Stimulated activated CD8-positive, alpha-beta memory T cell treated with anti-CD3 and anti-CD28 coated beads, Interleukin-12 subunit alpha, Interleukin-12 subunit beta, amount 100 ng/mL, for 24 hours (primary cell): ENCODE results near the gene ACY1.

Experiments
- DNase-seq: peaks from one replicate; pipeline ENCODE4 v3.0.0-alpha.2; 2020; ENCODE audit errors: extremely low read depth

The ACY1 gene

DNA sequence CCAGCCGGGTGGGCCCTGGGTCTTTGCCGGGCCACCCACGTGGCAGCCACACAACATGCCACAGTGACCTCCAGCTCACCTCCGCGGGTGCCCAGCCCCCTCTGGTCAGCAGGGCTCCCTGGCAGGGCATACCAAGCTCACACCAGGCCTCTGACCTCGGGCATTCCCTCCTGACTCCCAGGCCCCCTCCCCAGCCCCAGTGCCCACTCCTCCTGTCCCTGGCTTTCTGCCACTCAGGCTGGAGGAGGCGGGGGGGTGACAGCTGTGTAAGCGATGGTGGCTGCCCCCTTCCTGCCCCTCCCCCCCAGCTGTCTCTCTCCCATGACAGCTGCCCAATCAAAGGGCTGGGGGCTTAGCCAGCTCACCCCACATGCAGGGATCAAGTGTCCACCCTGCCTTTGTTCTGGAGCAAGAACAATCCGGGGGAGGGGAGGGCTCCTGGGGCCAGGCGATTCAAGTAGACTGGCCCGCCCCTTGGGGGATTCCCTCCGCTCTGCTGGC, 19.3 kb upstream of the ACY1 start:
- no peak for DNase-seq

DNA sequence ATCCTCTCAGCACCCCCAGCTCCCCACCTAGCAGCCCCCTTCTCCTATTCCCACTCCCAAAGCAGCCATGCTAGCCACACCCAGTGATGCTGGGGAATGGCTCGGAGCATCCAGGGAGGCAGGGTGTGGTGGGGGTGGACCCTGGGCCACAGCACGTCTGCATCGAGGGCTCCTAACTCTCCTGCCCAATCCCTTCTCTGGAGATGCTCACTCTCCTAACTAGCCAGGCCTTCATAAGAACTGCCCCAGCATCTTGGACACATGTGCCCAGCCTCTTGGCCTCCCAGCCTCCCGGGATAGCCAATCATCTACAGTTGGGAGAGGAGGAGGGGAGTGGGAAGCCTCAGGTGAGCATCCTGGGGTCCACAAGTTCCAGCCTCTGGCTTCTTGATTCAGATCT, 18.8 kb upstream of the ACY1 start:
- DNase-seq, result no peak

DNA sequence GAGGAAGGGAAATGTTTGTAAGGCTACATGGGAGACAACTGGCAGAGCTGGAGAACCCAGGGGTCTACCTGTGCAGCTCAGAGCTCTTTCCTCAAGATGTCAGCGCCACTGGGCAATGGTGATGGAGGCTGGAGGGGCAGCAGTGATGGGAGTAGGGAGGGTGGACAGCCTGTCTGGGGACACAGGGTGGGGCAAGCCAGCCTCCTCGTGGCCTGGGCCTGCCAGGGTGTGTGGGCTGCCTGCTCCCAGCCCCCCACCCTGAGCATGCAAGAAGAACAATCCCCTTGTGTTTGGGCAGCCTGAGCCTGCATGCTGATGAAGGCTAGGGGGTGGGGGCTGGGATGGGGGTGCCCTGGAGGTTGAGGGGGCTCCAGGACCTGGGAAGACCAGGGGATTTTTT, 17.3 kb upstream of the ACY1 start:
- DNase-seq, result no peak

DNA sequence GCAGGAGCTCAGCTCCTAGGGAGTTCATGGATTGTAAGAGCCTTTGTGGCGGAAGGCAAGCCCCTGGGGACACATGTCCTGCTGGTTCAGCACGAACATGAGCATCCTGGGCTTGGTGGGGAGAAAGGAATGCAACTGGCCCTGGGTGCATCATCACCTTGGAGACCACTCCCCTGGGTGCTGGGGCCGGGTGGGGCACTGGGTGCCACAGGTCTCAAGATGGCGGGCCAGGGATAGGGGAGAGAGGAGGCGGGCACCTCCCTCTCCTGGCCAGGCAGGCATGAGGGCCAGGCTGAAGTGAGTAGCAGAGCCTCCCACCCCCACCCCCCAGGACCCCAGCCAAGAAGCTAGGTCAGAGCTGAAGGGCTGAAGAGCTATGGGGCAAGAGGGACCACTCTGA, 16.8 kb upstream of the ACY1 start:
- no peak for DNase-seq

DNA sequence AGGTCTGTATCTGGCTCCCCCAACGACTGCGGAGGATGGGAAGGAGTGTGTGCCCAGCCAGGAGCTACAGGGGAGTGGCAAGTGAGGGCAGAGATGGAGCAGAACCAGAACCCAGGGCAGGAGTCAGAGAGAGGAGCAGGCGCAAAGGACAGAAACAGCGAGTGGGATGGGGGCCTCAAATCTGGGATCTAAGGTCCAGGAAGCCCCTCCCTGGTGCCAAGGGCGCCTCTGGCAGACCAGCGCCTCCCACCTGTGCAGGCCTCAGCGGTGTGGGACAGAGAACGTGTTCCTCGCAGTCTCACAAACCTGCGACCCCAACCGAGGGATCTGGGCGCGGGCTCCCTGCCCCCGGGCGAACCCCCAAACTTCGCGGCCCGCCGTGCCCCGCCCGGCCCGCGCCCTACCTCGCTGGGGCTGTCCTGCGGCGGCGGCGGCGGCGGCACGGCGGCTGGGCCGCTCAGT, 16.4 kb upstream of the ACY1 start:
- DNase-seq, result no peak

DNA sequence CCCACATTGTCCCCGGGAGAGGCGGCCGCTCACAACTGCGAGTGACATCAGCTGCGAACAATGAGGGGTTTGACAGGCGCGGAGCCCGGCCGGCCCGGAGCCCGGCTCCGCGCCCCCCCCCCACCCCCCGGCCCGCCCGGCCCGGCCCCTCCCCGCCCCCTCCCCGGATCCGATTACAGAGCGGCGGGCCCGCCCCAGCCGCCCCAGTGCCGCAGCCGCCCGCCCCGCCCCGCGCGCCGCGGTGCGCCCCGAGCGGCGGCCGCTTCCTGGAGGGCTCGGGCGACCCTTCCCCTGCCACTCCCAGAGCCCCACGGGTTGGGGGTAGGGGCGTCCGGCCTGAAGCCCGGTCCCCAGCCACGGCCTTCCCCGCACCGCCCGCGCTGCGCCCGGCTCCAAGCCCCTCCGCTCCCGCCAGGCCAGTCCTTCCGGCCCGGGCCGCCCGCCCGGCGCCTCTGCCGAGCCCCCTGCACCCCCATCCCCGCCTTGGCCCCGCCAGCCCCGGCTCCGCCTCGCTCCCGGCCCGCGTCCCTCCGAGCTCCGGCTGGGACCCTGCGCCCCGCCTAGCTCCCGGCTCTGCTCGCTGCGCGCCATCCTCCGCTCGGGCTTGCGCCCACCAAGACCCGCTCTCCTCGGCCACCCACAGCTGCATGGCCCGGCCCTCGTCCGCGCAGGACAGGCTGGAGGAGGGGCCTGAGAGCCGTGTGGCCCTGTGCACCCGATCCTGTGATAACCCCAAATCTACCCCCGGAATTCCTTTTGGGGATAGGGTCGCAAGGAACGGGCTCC, 15.8 kb upstream of the ACY1 start, which contains the start of gene PCBP4:
TSS of gene PCBP4 (minus strand) at position 71 of the 786 bp plus-strand sequence. CDS start 6,214 bp downstream, outside the sequence.
- no peak for DNase-seq

DNA sequence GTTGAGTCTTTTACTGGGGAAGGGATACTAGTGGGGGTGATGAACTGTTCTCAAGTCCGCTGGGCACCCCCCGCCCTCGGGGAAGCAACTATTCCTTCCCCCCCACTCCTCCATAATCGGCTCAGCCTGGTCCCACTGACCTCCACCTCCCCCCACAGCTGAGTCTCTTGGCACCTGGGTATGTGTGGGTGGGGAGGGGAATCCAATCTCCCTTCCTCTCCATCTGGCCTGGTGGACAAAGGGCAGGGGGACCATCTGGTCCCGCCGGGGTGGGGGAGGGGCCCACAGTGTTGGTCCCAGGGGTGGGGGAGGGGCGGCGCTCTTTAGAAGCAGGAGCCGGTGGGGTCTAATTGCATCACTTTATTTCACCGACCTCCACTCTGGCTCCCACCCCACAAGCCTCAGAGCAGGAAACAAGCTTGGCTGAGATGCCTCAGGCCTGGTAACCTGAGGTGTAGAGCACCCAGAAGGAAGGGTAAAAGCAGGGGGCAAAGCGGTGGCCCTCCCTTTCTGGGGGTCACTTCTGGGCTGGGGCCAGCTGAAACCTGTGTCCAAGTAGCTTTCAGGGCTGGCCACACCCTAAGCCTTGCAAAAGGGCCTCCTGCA, 15.1 kb upstream of the ACY1 start:
- DNase-seq, result no peak

DNA sequence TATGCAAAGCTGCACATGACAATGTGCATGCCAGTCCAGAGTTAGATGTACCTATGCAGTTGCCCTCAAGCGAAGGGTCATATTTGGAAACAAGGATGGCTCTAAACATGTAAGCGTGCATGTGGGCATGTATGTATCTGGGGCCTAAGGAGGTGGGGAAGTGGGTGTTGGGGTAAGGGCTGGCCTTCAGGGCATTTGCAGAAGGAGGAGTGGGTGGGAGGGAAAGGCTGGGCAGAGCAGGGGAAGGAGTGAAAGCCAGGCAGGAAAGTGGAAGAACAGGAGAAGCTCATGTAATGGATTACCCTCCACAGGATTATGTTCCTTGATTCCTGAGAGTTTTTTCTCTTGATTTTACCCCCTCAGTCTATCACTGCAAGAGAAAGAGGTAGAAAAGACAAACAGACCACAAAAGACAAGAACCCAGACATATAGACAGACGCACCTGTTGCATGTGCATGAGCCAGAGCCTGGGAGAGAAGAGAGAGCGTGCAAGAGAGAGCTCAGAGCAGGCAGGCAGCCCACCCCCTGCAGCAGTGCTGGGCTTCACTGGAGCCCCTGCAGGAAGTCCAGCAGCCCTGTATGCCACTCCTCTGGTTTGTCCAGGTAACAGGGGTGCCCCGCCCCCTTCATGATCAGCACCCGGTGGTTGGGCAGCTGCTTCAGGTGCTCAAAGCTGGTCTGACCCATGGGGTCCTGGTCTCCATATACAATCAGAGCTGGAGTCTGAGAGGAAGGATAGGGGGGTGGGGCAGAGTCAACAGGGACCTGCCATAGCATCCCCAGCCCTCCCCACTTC, 14.3 kb upstream of the ACY1 start:
- no peak for DNase-seq

DNA sequence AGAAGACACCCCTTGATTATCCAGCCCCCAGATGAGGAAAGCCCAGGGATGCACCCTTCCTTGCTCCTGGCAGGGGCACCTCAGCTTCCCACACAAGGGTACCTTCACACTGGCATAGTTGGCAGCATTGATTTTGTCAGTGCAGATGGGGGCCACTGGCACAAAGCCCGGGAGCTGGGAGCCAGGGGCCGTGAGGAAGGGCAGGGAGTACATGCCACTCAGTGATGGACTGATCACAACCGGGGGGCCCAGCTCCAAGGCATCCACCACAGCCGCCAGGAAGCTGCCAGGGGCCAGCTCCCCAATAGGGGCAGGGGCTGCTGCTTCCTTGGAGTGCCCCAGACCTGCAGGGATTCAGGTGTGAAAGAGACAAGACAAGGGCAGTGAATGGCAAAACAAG, 13.5 kb upstream of the ACY1 start:
- no peak for DNase-seq

DNA sequence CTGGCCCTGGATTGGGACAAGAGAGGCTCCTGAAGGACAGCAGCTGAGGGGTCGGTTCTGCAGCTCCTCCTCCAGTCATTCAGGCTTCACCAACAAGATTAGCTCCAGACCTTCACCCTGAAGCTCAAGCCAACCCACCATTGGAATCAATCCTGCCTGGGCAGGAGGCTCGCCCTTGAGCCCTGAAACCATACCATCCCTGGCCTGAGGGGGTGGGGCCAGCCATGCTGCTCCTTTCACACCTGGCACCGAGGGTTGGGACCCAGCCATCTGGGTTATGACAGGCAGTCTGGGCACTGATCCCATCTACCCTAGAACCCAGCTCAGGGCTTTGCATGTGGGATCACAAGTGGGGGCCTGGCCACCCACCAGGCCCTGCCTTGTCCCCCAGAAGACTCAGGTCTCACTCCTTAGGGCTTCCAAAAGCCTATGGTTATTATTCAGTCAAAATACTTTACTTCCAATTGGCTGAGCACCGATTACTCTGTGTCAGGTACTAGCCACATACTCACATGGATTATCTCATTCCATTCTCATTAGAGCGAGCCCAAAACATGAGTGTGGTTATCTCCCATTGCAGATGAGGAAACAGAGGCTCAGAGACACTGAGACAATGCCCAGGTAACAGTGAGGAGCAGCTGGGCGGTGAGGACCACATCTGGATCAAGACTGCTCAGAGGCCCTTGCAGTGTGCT, 12.6 kb upstream of the ACY1 start:
- no peak for DNase-seq

DNA sequence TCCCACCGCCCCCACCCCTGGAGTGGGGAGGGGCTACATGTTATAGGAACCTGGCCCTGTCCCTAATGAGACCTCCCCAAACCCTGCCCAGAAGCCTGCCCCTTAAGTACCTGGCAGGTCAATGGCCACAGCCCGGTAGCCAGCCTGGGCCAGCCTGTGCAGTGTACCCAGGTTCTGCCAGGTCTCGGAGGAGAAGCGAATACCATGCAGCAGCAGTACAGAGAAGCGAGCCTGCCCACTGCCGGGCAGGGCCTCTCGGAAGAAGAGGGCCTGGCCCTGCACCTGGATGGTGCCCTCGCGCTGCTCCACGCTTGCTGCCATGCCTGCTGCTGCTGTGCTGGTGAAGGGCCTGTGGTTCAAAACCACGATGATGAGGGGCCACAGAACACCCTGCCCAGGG, 12.0 kb upstream of the ACY1 start:
- no peak for DNase-seq

DNA sequence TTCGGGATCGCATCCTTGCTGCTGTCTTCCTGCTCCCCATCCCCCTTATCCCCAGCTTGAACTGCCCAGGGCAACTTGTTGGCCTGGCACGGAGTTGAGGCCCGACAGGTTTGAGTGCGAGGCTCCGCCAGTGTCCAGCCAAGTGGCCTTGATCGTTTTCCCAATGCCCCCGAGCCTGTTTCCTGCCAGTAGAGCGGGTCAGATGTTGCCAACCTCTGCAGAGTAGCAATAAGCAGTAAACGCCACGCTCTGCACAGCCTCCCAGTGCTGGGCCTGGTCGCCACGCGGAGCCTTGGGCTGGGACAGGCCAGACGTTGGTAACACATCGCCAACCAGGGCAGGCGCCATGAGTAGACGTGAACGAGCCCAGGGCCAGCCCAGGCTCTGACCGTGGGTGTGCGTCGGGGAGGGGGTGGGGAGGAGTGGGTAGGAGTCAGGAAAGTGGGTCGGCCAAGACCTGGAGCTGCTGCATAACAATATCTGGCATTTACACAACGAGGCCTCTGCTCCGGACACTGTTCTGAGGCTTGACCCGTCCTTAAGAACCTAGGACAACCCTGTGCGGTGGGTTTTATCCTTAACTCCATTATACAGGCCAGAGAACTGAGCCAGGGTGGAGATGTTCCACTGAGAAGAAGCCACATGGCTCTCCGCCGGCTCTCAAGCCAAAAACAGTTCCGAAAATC, 8.9 kb upstream of the ACY1 start:
- no peak for DNase-seq

DNA sequence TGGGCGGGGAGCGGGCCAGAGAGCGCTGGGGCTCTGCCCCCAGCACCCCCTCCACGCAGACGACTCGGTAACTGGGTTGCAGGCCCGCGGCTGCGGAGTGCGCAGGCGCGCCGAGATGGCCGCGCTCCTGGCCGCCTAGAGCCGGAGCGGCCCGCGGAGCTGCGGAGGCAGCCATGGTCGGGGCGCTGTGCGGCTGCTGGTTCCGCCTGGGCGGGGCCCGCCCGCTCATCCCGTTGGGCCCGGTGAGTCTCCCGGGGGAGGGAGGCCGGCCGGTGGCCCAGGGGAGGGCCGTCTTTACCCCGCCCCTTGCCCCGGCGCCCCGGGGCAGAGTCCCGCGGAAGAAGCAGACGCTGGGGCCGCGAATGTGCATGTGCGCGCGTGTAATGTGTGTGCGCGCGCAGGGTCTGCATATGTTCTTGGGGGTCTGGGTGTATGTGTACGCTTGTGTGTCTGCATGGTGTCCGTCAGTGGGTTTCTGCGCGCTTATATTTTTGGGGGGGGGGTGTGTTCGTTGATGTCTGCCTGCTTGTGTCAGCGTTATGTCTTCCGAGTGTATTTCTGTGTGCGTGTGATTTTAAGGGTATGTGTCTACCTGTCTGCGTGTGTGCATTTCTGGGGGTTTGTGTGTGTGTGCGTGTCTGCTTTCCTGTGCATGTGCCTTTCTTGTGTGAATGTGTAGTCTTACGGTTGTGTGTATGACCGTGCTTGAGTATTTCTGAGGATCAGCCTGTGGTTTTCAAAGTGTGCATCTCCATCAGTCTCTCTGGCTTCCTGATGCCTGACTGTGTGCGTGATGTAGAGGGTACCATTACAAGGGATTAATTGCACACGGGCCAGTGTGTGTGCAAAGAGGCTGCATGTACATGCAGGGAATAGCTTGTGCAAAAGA, 8.1 kb upstream of the ACY1 start, which contains the start of gene ABHD14A:
TSS of gene ABHD14A (plus strand) at position 102 of the 889 bp plus-strand sequence. CDS start at position 174, 72 bp downstream.
- DNase-seq, result peak; percentile 37

DNA sequence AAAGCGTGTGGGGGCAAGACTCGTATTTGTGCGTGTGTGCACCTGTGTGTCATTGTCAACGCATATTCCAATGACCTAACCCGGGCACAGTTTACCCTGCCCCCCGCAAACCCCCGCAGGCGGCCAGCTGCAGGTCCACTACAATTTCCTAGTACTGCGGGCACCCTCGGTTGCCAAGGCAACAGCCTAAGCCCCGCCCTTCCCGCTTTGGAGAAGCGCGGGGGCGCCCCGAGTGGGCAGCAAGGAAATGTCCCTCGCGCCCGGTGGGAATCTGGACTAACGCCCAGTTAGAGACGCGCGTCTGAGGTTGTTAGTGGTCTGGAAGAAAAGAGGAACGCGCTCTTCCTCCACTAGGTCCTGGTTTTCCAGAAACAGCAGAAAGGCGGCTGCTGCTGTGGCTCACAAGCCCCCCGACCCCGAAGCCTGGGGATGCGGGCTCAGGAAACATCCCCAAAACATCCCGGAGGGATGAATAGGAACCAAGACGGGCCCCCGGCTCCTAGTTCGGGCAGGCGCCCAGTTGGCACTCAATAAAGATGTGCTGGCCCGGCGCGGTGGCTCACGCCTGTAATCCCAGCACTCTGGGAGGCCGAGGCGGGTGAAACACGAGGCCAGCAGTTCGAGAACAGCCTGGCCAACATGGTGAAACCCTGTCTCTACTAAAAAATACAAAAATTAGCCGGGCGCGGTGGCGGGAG, 7.3 kb upstream of the ACY1 start:
- no peak for DNase-seq

DNA sequence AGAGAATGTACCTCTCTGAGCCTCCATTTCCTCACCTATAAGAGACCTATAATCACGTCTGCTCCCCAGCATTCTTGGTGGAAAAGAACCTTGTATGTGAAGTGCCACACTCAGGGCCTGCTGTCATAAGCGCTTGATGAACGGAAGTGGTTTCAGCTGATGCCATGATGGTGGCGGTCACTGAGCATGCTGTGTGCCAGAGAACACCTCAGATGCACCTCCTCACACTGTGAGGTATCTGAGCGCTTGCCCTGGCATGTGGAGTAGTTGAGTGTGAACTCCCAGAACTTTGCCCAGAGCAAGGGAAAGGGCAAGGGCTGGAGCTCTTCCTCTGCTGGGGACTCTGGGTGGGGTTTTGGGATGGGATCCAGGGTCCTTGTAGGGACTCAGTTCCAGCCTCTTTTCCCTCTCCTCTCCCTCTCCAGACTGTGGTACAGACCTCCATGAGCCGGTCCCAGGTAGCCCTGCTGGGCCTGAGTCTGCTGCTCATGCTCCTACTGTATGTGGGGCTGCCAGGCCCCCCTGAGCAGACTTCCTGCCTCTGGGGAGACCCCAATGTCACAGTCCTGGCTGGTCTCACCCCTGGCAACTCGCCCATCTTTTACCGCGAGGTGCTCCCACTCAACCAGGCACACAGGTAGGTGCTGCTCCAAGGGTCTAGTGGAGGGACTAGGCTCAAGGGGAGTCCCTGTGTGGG, 5.7 kb upstream of the ACY1 start:
- DNase-seq, result no peak

DNA sequence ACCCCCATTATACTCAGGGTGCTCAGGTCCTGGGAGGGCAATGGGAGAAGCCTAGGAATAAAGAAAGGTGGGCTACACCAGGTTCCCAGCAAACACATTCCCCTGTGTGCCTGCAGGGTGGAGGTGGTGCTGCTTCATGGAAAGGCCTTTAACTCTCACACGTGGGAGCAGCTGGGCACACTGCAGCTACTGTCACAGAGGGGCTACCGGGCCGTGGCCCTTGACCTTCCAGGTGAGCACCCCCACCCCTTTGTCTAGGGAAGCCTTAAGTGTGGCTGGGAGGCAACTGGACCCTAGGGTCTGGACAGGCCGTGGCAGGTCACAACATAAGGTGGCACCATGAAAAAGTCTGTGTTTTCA, 5.2 kb upstream of the ACY1 start:
- no peak for DNase-seq

DNA sequence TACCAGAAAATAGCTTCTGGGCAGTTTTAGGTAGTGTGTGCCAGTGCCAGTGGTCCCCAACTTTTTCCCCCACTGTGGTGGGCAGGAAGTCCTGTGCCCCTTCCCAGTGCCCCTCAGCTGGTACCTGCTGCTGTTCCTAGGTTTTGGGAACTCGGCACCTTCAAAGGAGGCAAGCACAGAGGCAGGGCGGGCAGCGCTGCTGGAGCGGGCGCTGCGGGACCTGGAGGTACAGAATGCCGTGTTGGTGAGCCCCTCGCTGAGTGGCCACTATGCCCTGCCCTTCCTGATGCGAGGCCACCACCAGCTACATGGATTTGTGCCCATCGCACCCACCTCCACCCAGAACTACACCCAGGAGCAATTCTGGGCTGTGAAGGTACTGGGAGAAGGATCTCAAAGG, 3.1 kb upstream of the ACY1 start:
- DNase-seq, result no peak

DNA sequence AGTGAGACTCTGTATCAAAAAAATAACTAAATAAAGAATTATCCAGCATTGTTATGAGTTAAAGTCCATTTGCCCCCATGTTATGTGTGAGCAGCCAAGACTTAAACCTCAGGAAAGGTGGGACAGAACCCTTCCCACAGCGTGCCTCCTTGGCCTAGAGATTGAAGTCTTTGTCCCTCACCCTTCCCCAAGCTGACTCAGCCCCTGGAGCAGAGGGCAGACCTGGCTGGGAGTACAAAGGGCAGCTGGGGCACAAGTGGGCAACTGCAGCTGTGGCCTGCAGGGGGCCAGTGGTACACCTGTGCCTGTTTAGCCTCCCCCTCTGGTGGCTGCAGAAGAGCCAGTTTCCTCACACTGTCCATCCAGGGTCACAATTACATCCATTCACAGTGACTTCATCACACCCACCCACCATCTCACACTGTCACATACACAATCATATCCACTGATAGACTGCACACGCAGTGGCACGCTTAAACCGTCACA, 940 bp upstream of the ACY1 start:
- DNase-seq, result no peak
